Posterior vena cava (tissue), 2 donors: ENCODE data around the gene SCN2B. TPM values are rescaled to one million over a fixed set of nuclear protein-coding genes. Genes with fewer than 3 reads are reported as not detected.
A peak's percentile ranks its signal among the peaks of the same experiment; 100 is the strongest.

Experiments
- DNase-seq: peaks from one replicate; pipeline ENCODE4 v3.0.0-alpha.2; 2020; ENCODE audit warnings: low spot score
- intact Hi-C, 2 donors: fragments of 100-400 bp; cut with DNase I; formaldehyde crosslinking; loops; one replicate each; pipeline versions ENCODE4 v1.14.1 to v1.14.2; 2022 to 2023
- total RNA-seq, 2 donors: library from RNA; stranded (reverse); fragmentation: NEBNext Ultra II Directional; extraction: Animal tissue kit (Norgen Biotek cat#: 25700); gene quantifications; one replicate each; pipeline ENCODE4 v1.2.1, GENCODE V29; 2021
- donor health status: DM: yes; HTN: yes; CAD: no.
- donor health status: DM: yes; HTN: yes; CAD: no.

Gene SCN2B
- total RNA-seq, 2 donors from 2014 or later = 0.14 to 1.4 TPM

DNA sequence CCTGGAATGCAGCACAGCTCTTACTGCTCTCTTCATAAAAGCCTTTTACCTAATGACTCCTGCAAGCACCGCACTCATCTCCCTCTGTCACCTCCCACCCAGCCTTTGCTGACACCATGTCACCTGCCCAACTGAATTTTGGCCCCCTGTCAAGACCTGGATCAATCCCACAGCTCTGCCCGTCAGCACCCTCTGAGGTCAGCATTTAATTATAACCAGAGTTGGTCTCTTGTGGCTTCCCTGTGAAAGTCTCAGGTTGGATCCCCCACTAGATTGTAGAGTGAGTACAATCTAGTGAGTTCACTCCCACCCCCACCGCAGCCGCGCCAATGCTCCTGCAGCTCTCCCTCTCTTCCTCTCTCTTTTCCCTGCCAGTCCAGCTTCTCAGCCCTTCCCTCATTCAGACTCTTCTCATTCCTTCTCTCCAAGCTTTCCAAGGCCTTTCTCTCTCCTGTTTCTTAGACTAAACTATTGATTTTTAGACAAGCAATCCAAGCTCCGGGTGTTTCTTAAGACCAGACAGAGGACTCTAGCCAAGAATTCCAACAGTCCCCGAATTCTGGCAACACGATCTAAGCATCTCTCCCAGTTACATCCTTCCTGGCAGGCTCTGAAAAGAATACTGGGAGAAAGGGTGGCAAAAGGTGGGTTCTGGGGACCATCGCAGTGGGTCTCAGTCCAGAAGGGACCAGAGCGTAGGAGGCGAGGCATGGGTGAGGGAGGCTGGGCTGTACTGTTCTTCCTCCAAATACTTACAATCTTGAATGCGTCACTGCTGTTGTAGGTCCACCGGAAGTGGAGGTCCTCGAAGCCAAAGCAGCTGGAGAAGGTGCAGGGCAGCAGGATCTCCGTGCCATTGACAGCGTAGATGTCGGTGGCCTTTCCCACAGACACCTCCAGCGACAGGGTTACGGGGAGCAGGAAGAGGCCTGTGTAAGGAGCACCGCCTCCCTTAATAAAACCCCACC is 31.9 kb downstream of the SCN2B start:
- DNase-seq = peak; percentile 76
- intact Hi-C loops = loop anchor here (2.0 to 10.0 kb wide), 2 partner anchors 26 to 210 kb away; partner anchors contain the start of gene UBE4A (in 2 of the 2)

DNA sequence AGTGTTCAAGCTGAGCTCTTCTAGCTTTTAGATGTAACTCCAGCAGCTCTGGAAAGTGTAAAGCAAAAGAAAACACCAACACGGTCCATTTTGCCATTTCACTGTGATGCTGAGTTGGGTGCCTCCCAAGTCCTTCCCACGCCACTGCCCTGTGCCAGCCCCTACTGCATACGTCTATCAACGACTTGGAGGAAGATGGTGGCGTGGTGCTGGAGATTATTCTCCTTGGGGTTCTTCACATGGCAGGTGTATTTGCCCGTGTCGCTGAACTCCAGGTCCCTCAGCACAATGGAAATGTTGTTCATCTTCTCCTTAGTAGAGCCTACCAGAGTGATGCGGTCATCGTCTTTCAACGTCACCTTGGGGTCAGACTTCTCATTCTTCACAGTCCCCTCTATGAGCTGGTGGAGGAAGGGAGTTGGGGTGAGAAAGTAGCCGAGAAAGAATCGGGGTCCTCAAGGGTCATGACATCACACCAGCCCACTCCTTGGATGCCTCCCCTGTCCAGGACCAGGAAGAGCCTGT is 32.7 kb downstream of the SCN2B start:
- DNase-seq = peak; percentile 14
- intact Hi-C loops = loop anchor here (2.0 to 10.0 kb wide), 2 partner anchors 27 to 211 kb away; partner anchors contain the start of gene UBE4A (in 2 of the 2)

DNA sequence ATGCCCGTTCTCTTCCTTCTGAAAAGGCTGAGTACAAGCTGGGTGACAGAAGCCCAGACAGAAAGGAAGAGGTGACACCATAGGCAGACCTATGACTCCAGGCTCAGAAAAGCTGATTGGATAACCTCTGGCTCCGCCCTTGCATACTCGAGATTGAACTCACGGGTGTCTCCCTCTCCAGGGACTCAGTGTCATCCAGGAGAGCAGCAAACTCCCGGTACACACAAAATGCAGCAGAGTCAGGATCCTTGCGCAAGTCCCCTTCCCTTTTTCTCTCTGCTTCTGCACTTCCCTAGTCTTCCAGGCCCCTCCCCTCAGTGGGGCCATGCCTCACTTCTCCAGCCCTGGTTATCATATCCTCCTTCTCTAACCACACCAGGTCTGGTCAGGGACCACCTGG is 33.6 kb downstream of the SCN2B start:
- DNase-seq = peak; percentile 82
- intact Hi-C loops = loop anchor here (10.0 kb wide), 1 partner anchor 212 kb away; the partner anchor contains the start of gene UBE4A (in 2 of the 2)

DNA sequence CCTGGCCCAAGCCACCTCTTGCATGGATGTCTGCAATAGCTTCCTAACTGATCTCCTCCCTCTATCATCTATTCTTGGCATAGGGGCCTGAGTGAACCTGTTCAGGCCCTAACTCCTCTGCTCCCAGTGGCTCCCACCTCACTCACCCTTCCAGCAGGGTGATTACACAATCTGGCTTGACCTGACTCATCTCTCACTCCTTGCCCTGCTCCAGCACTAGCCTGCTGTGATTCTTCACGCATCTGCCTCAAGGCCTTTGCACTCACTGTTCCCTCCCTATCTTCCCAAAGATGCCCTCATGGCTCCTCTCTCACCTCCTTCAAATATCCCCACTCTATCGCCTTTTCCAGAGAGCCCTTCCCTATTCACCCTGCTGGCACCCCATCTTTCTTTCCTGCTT is 34.4 kb downstream of the SCN2B start:
- intact Hi-C loops = loop anchor here (10.0 kb wide), 1 partner anchor 213 kb away; the partner anchor contains the start of gene UBE4A (in 2 of the 2)
- peak; percentile 4 for DNase-seq

DNA sequence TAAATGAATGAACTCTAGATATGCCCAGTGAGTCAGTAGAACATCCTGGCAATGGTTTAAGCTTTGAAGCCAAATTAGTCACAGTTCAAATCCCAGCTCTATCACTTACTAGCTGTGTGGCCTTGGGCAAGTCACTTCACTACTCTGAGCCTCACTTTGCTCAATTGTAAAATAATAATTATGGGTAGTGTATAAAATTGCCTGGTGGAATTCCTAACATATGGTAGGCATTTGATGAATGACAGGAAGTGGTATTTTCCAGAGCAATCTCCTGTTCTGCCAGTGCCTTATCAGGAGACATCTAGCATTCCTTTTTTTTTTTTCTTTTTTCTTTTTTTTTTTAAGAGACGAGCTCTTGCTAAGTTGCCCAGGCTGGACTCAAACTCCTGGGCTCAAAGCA is 36.9 kb downstream of the SCN2B start:
- intact Hi-C loops = no loop called here
- DNase-seq = no peak

DNA sequence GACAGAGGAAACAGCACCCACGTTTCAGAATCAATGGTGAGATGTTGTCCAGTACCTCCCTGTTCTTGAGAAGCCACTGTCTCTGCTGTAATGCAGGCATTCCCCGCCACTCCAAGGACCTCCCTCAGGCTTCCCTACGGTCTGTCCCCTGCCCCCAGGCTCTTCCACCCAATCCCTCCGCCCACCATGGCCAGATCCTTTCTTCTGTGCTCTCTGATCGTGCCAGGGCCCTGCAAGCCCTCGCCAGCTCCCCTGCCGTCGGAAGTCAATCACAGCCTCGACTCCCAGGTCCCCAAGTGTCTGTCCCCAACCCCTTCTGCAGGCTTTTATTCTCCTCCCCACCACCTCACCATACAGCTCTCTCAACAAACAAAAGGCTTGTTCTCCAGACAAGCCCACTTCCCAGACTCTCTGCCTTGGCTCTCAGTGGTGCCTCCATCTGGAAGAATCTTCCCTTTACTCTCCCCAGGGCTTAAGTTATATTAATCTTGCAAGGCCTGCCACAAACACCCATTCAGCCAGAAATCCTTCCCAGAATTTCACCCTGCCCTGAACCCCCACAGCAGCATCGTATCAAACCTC is 37.5 kb downstream of the SCN2B start:
- intact Hi-C loops = no loop called here
- DNase-seq = peak; percentile 71

DNA sequence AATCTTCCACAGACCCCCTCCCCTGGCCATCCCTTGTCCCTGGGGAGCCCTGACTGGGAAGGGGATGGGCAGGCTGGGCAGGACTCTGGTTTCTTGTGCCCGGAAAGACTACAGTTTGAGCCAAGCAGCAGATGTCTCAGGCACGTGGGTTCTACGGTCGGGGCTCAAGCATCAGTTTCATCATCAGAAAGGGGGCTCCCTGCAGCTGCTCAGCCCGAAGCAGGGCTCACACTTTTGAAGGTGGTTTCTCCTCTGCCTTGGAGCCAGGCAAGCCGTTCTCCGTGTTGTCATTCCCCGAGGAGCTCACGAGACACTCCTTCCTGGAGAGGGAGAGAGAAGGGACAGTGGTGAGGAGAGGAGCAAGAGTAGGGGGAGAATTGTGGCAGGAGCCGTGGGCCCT is 39.6 kb downstream of the SCN2B start:
- DNase-seq = peak; percentile 74
- intact Hi-C loops = no loop called here

DNA sequence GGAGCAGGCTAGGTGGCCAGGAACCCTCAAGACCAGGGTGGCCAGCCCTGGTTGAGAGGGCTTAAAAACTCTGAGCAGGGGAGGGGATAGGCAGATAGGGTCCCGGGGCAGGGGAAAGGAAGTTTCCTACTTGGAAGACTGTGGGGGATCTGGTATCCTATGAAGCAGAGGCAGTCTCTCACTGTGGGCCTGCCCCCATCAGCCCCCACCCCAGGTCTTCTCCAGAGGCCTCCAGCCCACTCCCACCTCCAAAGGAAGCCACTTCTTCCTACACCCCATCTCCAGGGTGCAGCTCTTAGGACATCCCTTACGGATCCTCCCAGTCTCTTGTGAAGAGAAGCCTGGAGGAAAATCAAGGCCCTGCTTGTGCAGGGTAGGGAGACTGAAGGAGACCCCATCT is 40.1 kb downstream of the SCN2B start:
- peak; percentile 64 for DNase-seq
- intact Hi-C loops = no loop called here

DNA sequence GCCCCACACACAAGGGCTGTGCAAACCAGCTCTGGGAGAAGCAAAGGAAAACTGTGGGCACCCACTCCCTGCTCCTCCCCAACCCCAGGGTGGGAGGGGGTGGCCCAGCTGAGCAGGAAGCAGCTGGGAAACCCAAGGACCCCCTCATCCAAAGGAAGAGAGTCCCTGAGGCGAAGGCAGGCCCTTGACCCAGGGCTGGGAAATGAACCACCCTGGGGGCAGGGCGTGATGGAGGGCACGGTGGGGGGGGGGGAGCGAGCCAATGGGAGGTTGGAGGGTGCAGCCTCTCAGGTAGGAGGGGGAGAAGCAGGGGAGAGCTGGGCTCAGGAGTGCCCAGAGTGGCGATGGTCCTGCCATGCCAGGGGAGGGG is 40.7 kb downstream of the SCN2B start:
- intact Hi-C loops = no loop called here
- no peak for DNase-seq

DNA sequence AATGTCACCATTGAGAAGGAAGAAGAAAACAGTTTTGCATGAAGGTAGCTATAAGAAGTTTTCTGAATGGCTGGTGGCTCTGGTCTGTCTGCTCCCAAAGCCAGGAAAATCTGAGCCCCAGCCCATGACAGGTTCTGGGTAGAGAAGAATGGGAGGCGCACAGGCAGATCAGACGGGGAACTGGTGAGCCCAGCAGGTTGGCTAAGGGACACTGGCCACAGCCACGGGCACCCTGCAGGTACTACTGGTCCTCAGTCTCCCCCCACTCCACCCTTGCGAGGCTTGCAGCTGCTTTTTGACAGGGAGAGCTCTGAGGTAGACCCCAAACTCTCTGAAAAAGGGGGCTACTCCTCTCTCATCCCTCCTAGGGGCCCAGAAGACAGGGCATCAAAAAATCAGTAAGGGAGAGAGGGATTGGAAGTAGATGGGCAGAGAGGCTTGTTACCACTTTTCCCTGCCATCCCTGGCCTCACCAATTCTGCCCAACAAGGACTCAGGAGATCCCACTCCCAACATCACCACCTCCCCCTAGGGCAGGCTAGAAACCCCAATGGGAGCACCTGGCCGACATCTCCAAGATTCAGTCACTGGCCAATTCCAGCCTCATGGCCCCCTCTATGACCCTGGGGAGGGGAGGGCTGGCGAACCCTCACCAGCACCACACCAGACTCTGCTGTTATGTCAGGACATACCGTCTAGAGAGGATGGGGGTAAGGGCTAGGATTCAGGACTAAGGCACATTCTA is 41.2 kb downstream of the SCN2B start:
- peak; percentile 57 for DNase-seq
- intact Hi-C loops = no loop called here

DNA sequence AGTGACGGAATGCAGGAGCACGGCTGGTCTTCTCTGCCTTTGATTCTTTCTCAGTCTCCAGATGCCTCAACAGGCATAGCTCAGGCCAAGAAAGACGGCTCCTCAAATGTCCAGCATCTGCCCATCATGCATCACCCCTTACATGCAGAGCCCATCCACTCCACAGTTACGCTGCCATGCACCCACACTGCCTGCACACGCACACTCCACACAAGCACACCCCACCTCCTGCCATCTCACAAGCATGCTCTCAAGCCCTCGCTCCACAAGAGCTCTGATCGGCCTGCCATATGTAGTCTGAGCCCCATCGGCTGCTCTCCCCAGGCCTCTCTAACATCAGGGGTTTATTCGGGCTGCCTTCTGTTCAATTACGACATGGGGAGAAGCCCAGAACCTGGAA is 42.6 kb downstream of the SCN2B start:
- DNase-seq = peak; percentile 53
- intact Hi-C loops = no loop called here

DNA sequence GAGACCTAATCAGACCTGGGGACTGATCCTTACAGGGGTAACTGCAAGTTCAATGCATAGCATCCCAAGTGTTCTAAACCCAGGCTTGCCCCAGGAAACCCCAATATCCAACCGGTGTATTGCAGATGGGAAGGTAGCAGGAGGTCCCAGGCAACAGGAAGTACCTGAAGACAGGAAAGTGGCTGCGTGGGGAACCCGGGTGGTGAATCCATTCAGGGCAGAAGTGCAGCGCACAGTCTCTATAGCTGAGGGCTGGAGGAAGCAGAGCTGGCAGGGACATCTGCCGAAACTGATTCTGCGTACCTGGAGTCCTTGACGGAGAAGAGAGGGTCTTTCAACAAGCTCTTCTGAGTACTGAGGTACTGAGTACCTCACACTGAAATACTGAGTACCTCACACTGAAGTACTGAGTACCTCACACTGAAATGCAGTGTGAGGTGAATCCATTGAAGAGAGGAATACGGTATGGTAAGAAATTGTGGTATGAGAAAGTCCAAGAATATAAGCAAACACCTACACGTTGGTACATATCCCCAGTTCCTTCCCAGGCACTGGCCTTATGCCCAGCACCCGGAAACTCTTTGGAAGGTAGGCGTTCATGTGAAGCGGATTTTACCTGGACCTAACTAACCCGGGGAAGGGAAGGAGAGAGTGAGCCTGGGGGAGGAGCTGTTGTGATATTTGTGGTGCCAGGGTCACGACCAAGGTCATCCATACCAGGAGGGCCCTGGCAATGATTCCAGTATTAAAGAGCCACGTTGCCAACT is 43.9 kb downstream of the SCN2B start:
- intact Hi-C loops = no loop called here
- DNase-seq = peak; percentile 62

DNA sequence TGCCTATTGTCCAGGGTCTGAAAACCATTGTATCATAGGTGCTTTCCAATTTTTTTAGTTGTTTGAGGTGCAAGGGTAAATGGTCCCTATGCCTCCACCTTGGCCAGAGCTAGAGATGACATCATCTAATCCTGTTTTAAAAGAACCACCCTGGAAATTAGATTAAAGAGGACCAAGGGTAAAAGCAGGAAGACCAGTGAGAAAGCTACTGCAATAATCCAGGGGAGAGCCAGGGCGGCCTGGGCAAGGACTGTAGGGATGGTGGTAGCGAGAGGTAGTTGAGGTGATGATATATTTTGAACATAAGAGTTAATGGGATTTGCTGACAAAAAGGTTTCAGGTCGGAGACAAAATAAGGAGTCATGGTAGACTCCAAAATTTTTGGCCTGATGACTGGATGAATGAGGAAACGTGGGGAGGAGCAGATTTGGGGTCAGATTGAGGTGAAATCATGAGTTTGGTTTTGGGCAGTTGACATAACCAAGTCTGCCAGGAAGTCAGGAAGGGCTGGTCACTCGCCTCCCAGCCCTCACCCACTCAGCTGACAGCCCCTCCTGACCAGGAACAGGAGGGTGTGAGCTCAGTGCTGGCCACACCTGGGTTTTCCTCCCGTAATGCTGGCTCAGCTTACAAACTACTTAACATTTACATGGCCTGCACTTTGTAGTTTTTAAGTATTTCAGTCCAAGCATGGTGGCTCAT is 46.8 kb downstream of the SCN2B start:
- DNase-seq = no peak
- intact Hi-C loops = no loop called here

DNA sequence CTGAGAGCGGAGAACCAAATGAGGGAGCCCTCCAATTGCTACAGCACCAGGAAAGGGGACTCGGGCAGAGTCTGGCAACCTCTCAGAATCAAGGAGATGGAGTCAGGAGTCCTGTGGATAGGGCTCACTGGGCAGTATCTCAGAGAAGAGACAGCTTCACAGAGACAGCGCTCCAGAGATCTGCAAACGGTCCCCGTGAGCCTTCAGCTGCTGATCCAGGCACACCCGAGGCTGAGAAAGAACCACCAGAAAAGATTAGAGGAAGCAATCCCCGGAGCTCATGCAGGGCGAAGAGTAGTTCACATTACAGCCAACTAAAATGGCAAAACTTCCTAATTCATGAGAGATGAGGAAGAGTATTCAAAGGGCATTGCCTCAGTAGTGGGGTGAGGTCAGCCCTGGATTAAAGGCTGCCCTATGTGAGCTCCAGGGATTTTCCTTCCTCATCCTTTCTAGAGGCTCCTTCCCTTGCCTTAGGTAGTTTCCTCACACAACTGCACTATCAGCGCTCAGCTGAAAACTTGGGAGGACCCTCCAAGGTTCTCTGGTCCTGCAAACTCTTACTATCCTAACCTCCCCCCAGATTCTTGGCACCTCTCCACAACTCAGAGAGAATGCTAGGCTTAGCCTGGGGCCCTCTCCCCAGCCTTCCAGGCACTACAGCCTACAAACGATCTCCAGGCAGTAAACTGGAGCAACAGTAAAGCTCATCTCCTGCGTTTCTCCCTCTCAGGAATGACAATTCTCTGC is 47.5 kb downstream of the SCN2B start:
- intact Hi-C loops = no loop called here
- DNase-seq = no peak

DNA sequence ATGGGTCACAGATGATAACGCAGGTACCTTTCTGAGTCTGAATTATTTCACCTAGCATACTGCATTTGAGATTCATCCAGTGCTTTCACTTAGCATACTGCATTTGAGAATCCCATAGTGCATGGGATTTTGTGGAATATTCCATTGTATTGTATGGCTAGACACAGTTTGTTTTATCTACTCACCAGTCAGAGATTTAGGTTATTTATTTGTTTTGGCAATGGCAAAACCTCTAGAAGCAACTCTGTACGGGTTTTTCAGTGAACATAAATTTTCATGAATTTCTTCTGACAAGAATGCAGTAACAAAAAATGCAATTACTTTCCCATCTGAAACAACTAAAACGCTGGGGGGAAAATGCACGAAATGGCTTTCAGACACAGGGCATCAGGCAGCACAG is 48.1 kb downstream of the SCN2B start:
- intact Hi-C loops = no loop called here
- DNase-seq = no peak

DNA sequence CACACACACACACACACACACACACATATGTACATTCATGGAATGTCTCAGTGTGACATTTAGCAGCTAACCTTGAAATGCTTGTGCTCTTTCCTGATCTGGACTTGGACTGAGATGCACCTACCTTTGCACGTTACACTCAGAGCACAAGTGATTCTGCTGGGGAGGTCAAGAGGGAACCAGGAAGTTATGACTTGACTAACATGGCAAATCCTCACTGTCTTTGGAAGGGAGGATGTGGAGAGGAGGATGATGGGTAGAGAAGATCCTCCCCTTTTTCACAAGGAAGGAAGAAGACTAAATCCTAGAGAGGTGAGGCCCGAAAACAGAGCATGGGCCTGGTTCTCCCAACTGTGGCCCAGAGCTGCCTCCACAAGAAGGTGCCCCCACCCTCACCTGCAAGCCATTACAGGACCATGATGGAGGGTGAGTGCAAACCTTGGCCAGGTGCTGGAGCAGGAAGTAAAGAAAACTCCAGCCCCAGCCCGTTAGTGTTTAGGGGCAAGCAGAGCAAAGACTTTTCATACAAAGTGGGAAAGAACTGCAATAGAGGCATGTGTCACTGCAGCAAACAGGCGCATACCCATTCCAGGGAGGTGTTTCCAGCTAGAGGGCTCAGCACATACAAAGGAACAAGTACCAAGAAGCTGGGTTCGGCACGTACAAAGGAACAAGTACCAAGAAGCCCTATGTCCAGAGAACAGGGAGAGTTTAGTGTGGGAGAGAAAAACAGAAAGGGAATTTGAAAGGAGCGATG is 50.2 kb downstream of the SCN2B start:
- DNase-seq = no peak

More for the DNA sequence above, 50.2 kb downstream of the SCN2B start:
- intact Hi-C loops = no loop called here
